ENCODE results near the gene ABLIM1. TPM values are rescaled to one million over a fixed set of nuclear protein-coding genes. Genes with fewer than 3 reads are reported as not detected.

ABLIM1 gene
- total RNA-seq, 1 experiment from 2014 or later: 274 TPM

GRCh38 chr10:114665406-114665805 lies 7.3 kb upstream of the ABLIM1 start:
- no peak for ATAC-seq
- no peak for DNase-seq (ENCODE audit: low read depth, low spot score)
- in situ Hi-C loops (cut with HindIII; ENCODE audit: low pct_unique_long_range_greater_than_20kb, low sequenced_read_pairs) (no loop called here), intact Hi-C loops (cut with micrococcal nuclease; ENCODE audit: unreplicated experiment) (no loop called here)
- ChIA-PET CTCF (no interaction called here), POLR2A (no interaction called here)
- H3K27ac ChIP-seq (ENCODE audit: low read length): peak overlapping the region; percentile 62
- no peaks in the 10 kb centered on the region for H3K36me3 ChIP-seq (ENCODE audit: control insufficient read depth, insufficient read depth, low read length)
- no peaks in the 10 kb centered on the region for H3K9me3 ChIP-seq (ENCODE audit: control insufficient read depth, insufficient read depth, low read depth, low read length)
- no TSS peak for BruUV-seq (replicated peaks)
- no peak for TF ChIP-seq POLR2AphosphoS5 (IDR thresholded peaks at IDR 0.05; ENCODE audit: low read depth, low read length)
- TF ChIP-seq CTCF (IDR thresholded peaks at IDR 0.05): no peak
- TF ChIP-seq SIN3A (IDR thresholded peaks at IDR 0.05; ENCODE audit: borderline replicate concordance, insufficient read depth, low read depth, low read length): no peak
- no peak overlapping the region for H3K4me3 ChIP-seq (ENCODE audit: low read depth in 2 of 2, low read length in 2 of 2)
- H3K4me1 ChIP-seq (ENCODE audit: control insufficient read depth, insufficient read depth, low read length): peaks cover 77% of the 10 kb centered on the region
- H3K27me3 ChIP-seq (ENCODE audit: control insufficient read depth, insufficient read depth, low read length): no peaks in the 10 kb centered on the region

GRCh38 chr10:114664127-114664526 lies 6.1 kb upstream of the ABLIM1 start:
- BruUV-seq (replicated peaks): no TSS peak
- DNase-seq (ENCODE audit: low read depth, low spot score) (no peak), ATAC-seq (no peak)
- no peaks in the 10 kb centered on the region for H3K27me3 ChIP-seq (ENCODE audit: control insufficient read depth, insufficient read depth, low read length)
- H3K9me3 ChIP-seq (ENCODE audit: control insufficient read depth, insufficient read depth, low read depth, low read length): no peaks in the 10 kb centered on the region
- CTCF ChIA-PET: interaction anchor here (0.6 to 1.1 kb wide), 2 partner anchors 30 to 40 kb away, joined by 3 to 4 read pairs; no protein-coding TSS in a partner anchor
- peak overlapping the region; percentile 79 for H3K27ac ChIP-seq (ENCODE audit: low read length)
- H3K36me3 ChIP-seq (ENCODE audit: control insufficient read depth, insufficient read depth, low read length): no peaks in the 10 kb centered on the region
- POLR2A ChIA-PET: interaction anchor here (0.6 kb wide), 1 partner anchor 1356 kb away, joined by 3 read pairs; no protein-coding TSS in a partner anchor
- peaks cover 74% of the 10 kb centered on the region for H3K4me1 ChIP-seq (ENCODE audit: control insufficient read depth, insufficient read depth, low read length)
- TF ChIP-seq SIN3A (IDR thresholded peaks at IDR 0.05; ENCODE audit: borderline replicate concordance, insufficient read depth, low read depth, low read length) (no peak), CTCF (IDR thresholded peaks at IDR 0.05) (no peak), REST (IDR thresholded peaks at IDR 0.05; ENCODE audit: insufficient read depth in 1 of 2, low read depth in 2 of 2, low read length in 1 of 2) (no peak), POLR2AphosphoS5 (IDR thresholded peaks at IDR 0.05; ENCODE audit: low read depth, low read length) (no peak), TCF7L2 (IDR thresholded peaks at IDR 0.05; ENCODE audit: low read depth, low read length) (no peak)
- in situ Hi-C loops (cut with HindIII; ENCODE audit: low pct_unique_long_range_greater_than_20kb, low sequenced_read_pairs): no loop called here
- intact Hi-C loops (cut with micrococcal nuclease; ENCODE audit: unreplicated experiment): no loop called here
- no peak overlapping the region for H3K4me3 ChIP-seq (ENCODE audit: low read depth in 2 of 2, low read length in 2 of 2)

Data from Panc1 (cell line).